PFSK-1 (cell line): Measurements from ENCODE around the gene METTL22.

ENCODE experiments used
- FOXP2 ChIP-seq: optimal IDR thresholded peaks from 2 replicates; pipeline ENCODE3; 2011; ENCODE audit warnings: borderline replicate concordance, control low read depth, inconsistent platforms; ENCODE audit not compliant: insufficient read depth; ENCODE audit errors: extremely low read length, extremely low read depth
- POLR2AphosphoS5 ChIP-seq: IDR thresholded peaks from 2 replicates; pipeline ENCODE4 v1.6.1; 2012; ENCODE audit warnings: low read depth, mild to moderate bottlenecking, control low read depth, low read length, moderate library complexity
- REST ChIP-seq, 2 experiments: IDR thresholded peaks; 2 replicates each; pipeline versions ENCODE4 v1.6.1 to v1.8.0; 2011 to 2012; ENCODE audit warnings: low read depth in 2 of 2, low read length in 2 of 2, control low read depth in 1 of 2, inconsistent platforms in 1 of 2, mild to moderate bottlenecking in 1 of 2, moderate library complexity in 1 of 2; ENCODE audit not compliant: insufficient read depth in 1 of 2
- SIN3A ChIP-seq: IDR thresholded peaks from 2 replicates; pipeline ENCODE4 v1.6.1; 2012; ENCODE audit warnings: mild to moderate bottlenecking, low read length, moderate library complexity, borderline replicate concordance; ENCODE audit not compliant: insufficient read depth
- TAF1 ChIP-seq: IDR thresholded peaks from 2 replicates; pipeline ENCODE4 v1.6.1; 2012; ENCODE audit warnings: low read length, control low read depth, borderline replicate concordance; ENCODE audit not compliant: insufficient read depth

METTL22 gene

GRCh38 chr16:8627456-8627855, 6.0 kb downstream of the METTL22 start:
- TF ChIP-seq REST (IDR thresholded peaks at IDR 0.05; ENCODE audit: insufficient read depth in 1 of 2, low read depth in 2 of 2, low read length in 2 of 2) (no peak), FOXP2 (no peak), POLR2AphosphoS5 (no peak), TAF1 (no peak), SIN3A (no peak)

GRCh38 chr16:8628981-8629725, 7.7 kb downstream of the METTL22 start:
- TF ChIP-seq REST (IDR thresholded peaks at IDR 0.05; ENCODE audit: insufficient read depth in 1 of 2, low read depth in 2 of 2, low read length in 2 of 2), result no peak

GRCh38 chr16:8630255-8630953, 8.9 kb downstream of the METTL22 start:
- no peak for TF ChIP-seq FOXP2
- TF ChIP-seq REST (IDR thresholded peaks at IDR 0.05; ENCODE audit: insufficient read depth in 1 of 2, low read depth in 2 of 2, low read length in 2 of 2), result no peak
- TF ChIP-seq TAF1, result no peak
- TF ChIP-seq SIN3A, result no peak
- no peak for TF ChIP-seq POLR2AphosphoS5

GRCh38 chr16:8631373-8631772, 9.9 kb downstream of the METTL22 start:
- TF ChIP-seq POLR2AphosphoS5 (no peak), REST (IDR thresholded peaks at IDR 0.05; ENCODE audit: insufficient read depth in 1 of 2, low read depth in 2 of 2, low read length in 2 of 2) (no peak), FOXP2 (no peak), SIN3A (no peak)

- TF ChIP-seq POLR2AphosphoS5 (no peak), TAF1 (no peak), SIN3A (no peak), REST (IDR thresholded peaks at IDR 0.05; ENCODE audit: insufficient read depth in 1 of 2, low read depth in 2 of 2, low read length in 2 of 2) (no peak), FOXP2 (no peak)
Measured at GRCh38 chr16:8631818-8632465, 10.4 kb downstream of the METTL22 start.
